HG02852 (cell line): ENCODE data around the gene CDH13.

Source experiments
- ATAC-seq: cut with Tn5 transposase; IDR thresholded peaks from one replicate; pipeline ENCODE4 v1.9.1; 2021; ENCODE audit warnings: mild to moderate bottlenecking, moderate library complexity; ENCODE audit not compliant: unreplicated experiment

Gene CDH13

DNA sequence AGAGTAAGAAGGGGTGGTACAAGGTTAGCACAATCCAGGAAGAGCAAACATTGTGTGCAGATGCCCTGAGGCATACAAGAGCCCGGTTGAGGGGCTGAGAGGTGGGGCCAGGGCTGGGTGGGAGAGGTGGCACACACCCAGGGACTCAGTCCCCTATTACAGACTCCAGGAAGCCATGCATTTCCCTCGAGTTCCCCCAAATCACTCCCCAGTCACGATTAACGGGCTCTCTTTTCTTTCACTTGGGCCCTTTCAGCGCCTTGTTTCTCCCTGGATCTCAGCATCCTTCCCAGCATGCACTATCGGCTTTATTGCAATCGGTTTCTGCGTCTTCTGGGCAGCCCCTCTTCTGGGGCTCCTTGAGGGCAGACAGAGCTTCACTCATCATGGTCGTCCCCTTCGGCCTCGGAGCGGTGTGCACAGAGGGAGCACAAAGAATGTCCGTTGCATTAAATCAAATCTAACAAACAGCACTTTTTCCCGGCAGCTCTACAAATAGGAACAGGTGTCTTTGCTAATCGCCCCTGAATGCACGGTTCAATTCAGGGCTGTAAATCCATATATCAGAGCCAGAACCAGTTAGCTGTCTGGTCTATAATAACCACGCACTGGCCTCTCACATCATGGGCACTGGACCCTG lies 996.4 kb downstream of the CDH13 start:
- ATAC-seq, result no peak

DNA sequence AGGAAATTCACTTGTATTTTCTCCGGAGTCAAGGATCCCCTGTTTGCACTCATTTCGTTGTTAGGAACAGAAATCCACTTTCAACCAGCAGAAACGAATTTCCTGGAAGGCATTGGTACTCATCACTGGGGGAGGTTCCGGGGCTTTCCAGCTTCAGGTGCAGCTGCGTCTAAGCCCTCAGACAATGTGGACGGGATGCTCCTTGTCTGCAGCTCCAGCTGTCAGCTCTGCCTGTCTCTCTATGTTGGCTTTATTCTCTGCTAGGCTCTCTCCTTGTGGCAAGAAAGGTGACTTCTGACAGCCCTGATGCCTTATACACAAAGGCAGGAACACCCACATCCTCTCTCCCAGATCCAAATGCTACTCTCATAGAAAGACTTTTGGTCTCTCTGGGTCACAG lies 997.1 kb downstream of the CDH13 start:
- no peak for ATAC-seq

- no peak for ATAC-seq
These were observed 997.8 kb downstream of the CDH13 start for GRCh38 chr16:83624429-83625120.

DNA sequence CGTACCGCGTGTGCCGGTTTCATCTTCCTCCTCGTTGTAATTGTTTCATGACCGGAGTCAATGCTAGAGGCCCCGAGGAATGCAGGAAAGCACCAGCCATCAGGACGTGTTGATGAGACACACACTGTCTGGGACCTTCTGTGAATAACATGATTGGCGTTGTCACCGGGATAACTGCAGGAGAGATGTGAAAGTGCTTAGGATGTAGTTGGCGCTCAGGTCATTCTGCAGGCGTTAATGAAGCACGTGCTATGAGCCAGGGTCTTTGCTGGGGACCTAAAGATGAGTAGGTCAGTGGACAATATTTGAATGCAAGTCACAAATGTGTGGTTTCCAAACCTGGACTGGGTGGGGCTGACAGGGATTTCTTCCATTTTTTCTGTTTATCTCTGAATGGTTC lies 999.4 kb downstream of the CDH13 start:
- no peak for ATAC-seq

DNA sequence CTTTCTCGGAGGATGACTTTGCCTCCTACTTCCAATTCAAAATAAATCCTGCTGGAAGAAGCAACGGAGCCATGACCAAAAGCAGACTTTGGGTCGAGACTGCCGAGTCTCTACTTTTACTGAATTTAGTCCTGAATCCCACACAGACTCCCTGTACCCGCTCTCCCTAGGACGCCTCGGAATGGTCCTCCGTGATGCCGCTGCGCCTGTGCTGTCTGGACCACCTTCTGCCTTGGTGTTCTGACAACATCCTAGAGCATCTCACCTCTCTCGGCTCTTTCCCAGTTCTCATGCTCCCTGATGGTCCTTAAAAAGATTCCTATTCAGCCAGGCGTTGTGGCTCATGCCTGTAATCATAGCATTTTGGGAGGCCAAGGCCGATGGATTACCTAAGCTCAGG lies 999.9 kb downstream of the CDH13 start:
- no peak for ATAC-seq

GRCh38 chr16:83627996-83628395 lies 1001.2 kb downstream of the CDH13 start:
- no peak for ATAC-seq

DNA sequence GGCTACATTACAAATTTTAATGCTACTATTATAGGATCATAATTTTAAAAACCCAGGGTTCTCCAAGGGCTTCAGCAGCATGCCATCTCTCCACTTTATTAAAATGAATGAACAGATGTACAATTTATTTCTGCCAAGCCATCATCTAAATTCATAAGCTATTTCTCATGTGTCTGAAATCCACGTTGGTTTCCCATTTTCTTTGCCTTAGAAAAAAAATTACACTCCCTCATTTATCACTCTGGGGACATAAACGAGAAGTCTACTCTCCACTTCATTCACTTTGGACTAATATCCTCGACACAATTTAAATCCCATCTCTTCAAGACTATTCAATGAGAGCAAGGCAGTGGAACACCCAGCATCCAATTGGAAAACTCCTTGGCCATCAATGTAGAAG lies 1002.7 kb downstream of the CDH13 start:
- ATAC-seq, result no peak

DNA sequence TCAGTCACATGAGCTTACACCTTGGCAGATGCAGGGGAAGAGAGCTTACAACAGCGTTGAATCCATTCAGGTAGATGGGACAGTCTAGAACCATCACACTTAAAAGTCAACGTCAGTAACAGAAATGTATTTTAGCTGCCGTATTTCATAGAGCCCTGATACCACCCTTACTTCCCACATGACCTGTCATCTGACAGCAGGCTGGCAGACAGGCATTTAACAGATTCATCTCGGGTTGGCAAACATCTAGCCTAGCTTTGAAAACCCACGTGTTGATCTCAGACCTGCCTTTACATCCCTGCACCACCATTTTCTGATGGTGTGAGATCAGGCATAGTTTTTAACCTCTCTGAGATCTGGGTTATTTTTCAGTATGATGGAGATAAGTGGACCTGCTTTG lies 1003.1 kb downstream of the CDH13 start:
- ATAC-seq, result no peak

DNA sequence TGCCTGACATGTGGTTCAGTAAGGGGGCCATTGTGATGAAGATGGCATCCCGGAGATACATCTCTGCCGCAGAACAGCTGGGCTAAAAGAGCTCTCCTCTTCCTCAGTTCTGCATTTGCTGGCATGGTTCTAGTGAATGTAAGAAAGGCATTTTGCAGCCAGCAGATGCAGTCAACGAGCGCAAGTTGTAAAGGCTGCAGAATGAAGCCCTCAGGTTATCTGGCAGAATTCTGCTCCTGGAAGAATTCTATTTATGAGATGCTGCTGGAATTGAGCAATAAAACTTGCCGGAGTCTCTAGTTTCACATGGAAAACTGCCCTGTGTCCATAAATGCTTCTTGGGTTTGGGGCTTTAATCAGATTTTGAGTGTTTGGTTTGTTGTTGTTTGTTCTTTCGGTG lies 1004.2 kb downstream of the CDH13 start:
- ATAC-seq, result no peak

DNA sequence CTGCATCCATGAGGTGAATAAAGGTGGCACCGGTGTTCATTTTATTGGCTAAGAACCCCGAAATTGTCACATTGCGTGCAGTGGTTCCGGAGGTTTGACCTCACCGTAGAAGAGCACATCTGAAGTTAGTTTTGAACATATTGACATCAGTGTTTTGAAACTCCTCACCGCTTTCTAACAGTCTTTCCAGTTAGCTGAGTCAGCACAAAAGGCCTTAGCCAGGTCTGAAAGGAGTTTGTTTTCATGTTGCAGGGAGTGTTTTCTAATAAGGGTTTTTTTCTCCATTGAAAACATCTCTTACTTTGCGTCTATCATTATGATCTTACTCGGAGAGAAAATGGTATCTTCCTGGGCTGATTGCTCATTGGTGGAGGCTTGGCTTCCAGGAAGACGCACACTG lies 1006.5 kb downstream of the CDH13 start:
- no peak for ATAC-seq

- ATAC-seq, result no peak
These were observed 1021.6 kb downstream of the CDH13 start for GRCh38 chr16:83648347-83648746.

DNA sequence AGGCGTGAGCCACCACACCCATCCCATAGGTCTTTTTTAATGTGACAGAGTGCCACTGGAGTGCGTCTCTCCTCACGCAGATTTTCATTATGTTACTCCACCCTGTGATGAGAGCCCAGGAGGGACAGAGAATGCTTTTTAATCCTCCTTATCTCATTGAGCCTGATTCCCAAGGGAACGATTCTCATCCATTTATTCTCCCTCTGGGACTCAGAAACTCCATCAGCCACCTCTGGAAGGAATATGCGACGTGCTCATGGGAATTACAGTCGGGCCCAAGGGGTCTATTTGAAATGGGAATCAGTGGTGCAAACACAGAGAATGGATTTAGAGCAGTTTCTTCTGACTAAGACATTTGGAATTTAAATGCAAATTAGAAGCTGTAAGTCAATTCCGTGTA lies 1025.1 kb downstream of the CDH13 start:
- ATAC-seq, result no peak

DNA sequence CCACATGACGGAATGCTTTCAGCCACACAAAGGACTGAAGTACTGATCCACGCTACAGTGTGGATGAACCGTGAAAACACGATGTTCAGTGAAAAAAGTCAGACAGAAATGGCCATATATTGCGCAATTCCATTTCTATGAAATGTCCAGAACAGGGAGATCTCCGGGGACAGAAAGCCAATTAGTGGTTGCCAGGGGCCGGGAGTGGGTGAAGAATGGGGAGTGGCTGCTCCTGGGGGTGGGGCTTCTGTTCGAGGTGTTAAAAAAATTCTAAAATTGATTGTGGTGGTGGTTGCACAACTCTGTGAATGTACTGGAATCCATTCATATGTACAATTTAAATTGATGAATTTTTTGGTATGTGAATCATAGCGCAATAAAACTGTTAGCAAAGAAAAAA lies 1026.2 kb downstream of the CDH13 start:
- ATAC-seq, result no peak

GRCh38 chr16:83653785-83654184 lies 1027.0 kb downstream of the CDH13 start:
- no peak for ATAC-seq

- no peak for ATAC-seq
These were observed 1033.5 kb downstream of the CDH13 start for GRCh38 chr16:83660282-83660681.

DNA sequence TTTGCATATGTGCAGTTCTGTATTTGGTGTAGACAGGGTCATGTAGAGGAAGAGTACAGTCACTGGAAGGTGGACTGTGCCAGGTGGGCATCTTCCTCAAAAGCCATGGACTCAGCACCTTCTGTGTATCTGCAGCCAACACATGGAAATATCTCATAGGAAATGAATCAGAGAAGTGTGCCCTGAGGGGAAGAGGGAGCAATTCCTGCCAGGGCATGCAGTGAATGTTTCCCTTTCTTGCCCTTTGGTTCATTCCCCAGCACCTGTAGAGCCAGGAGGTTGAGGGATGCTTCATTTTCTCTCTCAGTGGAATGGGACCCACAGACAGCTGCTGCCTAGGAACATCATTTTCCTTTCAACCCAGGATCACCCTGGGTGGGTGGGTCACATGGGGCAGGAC lies 1034.9 kb downstream of the CDH13 start:
- ATAC-seq, result no peak

GRCh38 chr16:83666449-83666848 lies 1039.7 kb downstream of the CDH13 start:
- ATAC-seq, result no peak

- ATAC-seq, result no peak
These were observed 1042.7 kb downstream of the CDH13 start for GRCh38 chr16:83669456-83669855.

DNA sequence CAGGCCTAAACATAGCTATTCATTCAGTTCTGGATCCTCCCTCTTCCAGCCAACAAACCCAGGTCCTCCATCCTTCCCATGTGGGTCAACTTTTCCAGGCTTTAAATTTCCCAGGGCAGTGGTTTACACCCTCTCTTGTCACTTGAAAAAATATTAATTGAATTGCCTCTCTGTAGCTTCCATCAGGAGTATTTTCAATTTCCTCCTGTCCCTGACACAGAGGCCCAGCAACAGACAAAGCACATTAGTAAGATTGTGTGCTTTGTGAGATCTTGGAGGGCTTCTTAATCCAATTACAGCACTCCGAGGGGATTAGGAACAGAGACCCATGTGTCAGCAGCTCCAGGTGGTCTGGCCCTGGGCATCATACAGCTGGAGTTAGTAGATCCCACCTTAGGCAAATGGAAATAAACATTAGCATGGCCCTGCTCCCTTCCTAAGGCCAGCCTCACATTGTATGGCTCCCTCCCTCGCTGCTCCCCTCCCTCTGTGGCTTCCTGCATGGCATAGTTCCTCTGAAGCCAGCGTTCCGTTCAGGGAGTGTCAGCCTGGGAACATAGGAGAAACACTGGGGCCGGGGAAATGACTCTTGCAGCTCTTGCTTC lies 1048.3 kb downstream of the CDH13 start:
- no peak for ATAC-seq

DNA sequence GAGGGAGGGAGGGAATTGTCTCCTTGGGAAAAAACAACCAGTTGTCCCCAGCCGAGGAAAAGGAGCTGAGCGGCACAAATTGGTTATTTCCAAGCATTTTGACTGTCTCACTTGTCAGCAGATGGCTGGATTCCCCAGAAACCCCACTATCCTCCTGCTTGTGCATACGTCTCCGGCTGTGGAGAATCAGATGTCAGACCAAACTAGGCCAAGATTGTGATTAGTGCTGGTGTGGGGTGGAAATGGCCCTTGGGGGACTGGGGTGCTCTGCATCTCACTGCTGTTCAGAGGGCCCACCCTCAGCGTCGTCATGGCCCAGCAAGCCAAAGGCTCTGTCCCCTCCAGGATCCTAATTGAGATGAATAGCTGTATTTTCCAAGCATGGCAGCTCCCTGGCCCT lies 1049.3 kb downstream of the CDH13 start:
- ATAC-seq, result no peak

- no peak for ATAC-seq
These were observed 1054.2 kb downstream of the CDH13 start for GRCh38 chr16:83680980-83681379.

DNA sequence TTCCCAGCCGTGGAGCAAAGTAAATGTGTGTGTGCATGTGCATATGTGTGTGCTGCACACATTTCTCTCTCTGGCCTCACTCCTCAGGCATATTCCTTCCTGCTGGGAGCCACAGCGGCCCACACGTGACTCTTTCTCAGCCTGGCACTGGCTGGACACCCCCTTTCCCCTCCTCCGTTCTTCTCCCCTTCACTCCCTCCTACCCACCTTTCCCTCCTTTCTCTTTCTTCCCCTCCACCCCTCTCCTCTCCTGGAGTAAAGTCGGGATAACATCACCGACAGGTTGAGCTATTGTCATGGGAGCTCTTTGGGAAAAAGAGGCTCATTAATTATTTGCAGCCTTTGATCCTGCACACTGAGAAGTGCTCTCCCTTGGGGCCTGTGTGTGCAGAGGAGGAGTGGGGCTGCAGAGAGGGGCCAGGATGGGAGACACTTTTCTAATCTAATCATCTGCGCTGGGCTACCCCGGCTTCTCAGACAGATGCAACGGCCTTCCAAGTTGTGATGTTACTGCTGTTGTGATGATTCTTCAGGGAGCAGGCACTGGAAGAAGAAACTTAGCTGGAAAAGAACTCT lies 1054.7 kb downstream of the CDH13 start:
- no peak for ATAC-seq
